T-helper 1 cell (primary cell): ENCODE data around the gene D2HGDH.

ENCODE experiments used
- DNase-seq, 5 donors: peaks; one replicate each; pipeline ENCODE4 v3.0.0-alpha.2; 2012 to 2020

D2HGDH gene

DNA sequence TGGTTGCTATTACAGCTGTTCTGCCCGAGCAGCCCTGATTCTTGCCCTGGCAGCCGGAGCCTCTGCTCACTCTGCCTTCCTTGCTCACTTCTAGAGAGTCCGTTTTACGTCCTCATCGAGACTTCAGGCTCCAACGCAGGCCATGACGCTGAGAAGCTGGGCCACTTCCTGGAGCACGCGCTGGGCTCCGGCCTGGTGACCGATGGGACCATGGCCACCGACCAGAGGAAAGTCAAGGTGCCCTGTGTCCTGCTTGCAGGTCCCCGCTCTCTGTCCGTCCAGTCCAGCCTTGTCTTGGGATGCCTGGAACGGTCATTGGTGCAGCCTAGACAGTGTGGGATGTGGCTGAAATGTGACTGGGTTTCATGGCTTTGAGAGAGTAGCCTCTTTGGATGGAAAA, 16.7 kb downstream of the D2HGDH start:
- DNase-seq, result no peak

DNA sequence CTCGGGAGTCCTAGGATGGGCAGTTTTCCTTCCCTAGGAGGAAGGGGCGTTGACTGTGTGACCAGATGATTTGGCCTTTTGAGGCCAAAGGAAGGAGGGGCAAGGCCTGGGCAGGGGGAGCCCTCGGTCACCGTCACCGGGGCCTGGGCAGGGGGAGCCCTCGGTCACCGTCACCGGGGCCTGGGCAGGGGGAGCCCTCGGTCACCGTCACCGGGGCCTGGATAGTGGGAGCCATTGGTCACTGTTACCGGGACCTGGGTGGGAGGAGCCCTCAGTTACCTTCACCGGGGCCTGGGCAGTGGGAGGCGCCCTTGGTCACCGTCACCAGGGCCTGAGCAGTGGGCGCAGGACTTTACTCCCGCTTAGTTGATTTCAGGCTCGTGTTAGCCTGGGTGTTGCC, 17.3 kb downstream of the D2HGDH start:
- no peak for DNase-seq

DNA sequence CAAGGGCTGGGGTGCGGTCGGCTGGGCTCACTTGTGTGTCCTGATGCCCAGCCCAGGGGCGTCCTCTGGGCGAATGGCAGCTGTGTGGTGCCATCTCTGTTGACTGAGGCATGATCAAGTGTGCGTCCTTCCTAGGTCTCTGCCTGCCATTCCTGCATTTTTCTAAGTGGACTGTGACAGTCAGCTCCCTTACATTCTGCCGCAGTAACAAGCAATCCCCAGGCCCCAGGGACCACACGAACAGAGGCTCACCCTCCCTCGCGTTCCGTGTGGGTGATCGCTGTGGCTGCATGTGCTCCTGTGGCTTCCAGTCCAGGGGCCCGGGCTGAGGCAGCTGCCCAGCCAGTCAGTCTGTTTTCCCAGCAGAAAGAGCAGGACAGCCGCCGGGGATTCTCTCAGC, 17.8 kb downstream of the D2HGDH start:
- no peak for DNase-seq

DNA sequence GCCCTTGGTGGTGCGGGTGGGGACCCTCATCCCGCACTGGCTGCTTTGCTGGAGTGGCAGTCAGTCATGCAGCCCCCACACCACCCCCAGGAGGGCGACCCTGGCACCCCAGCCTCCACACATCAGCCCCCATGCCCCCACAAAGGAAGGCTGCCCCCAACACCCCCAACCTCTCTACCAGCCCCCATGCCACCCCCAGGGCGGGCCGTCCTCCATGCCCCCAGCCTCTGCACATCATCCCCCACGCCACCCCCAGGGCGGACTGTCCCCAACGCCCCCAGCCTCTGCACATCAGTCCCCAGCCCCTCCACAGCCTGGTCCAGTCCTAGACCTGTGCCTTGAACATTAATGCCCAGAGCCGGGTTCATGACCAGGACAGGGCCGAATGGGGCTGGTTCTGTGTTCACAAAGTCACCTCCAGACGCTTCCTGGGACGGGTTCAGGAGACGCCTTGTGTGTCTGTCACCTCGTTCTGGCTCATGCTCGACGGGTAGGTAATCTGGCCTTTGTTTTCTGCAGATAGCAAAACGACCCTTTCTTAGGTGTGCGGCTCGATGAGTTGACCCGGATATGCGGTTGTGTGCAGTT, 18.4 kb downstream of the D2HGDH start:
- DNase-seq, result no peak

DNA sequence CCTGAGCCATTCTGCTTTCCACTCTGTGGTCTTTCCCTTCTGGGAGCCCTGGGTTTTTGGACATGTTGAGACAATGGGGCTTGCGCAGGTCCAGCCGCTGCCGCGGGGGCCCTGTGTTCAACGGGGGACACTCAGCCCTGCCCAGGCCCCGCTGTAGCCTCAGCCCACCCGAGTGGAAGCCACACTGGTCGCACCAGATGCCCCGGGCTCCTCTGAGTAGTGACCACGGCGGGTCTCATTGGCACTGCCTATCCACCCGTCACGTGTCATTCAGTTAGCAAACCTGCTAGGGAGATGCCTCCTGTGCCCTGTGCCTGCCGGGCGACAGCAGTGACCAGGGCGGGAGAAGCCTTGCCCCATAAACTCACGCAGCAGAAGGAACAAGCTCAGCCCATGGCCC, 19.1 kb downstream of the D2HGDH start:
- DNase-seq, result no peak

DNA sequence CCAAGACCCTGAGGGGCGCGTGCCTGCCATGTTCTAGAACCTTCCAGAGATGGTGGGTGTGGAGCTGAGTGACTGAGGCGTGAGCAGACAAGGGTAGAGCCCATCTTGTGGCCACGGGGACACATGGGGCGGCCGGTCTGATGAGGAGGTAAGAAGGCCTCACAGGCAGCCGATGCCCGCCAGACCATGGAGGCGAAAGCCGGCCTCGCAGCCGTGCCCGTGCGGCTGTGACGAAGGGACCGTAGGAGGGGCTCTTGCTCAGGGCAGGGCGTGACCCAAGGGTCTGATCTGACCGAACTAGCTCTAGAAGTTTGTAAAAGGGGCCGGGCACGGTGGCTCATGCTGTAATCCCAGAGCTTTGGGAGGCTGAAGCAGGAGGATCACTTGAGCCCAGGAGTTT, 19.6 kb downstream of the D2HGDH start:
- no peak for DNase-seq

DNA sequence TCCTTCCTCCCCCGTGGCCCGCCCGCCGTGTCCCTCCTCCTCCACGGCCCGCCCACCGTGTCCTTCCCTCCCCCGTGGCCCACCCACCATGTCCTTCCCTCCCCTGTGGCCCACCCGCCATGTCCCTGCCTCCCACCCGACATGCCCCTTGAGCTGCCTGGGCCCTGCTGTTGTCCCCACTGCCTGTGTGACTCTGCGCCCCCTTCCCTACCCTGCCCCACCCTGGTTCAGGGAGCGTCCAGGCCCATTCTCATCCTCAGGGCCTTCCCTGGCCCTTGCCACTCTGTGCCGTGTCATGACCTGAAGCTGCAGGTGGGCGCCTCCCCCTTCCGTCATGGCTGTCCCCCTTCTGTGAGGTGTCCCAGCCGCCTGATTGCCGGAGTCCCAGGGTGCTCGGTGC, 20.7 kb downstream of the D2HGDH start:
- DNase-seq, result no peak

DNA sequence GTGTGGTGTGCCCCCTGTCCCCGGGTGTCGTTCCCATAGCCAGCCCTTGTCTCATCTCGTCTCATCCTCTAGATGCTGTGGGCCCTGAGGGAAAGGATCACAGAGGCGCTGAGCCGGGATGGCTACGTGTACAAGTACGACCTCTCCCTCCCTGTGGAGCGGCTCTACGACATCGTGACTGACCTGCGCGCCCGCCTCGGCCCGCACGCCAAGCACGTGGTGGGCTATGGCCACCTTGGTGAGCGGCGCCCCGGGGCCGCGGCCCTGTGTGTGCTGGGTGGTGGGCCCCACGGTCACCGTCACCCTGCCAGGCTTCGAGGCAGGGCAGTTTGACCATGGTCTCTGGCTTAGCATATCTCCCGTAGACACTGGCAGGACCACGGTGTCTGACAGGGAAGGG, 21.3 kb downstream of the D2HGDH start:
- no peak for DNase-seq

DNA sequence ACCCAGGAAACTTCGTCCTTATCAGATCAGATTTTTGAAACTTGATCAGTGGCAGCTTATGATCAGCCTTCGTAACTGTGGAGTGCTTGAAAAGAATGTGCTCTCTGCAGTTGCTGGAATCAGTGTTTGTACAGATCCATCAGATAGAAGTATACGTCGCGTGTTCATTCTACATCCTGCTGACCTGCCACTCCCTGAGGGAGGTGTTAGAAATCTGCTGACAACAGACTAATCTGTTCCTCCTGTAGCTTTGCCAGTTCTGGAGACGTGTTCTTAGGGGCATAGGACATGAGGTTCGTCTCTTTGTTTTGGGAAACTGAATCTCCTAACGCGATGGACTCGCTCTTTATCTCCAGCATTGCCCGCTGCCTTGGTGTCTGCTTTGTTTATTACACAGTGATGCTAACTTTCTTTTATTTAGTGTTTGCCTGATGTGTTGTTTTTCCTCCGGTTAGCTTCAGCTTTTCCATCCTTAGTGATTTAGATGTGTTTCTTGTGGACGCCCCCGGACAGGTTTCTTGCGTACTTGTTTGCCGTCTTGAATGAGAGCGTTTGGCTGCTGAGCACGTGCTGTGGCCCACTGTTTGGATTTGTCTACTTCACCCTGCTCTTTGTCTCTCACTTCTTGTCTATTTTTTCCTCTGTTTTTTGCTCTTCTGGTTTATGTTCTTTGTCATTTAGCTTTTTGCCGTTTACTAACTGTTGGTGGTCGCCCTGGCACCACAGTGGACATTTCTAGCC, 24.8 kb downstream of the D2HGDH start:
- DNase-seq, result peak in 2 of 5 donors; percentile 1 to 36

DNA sequence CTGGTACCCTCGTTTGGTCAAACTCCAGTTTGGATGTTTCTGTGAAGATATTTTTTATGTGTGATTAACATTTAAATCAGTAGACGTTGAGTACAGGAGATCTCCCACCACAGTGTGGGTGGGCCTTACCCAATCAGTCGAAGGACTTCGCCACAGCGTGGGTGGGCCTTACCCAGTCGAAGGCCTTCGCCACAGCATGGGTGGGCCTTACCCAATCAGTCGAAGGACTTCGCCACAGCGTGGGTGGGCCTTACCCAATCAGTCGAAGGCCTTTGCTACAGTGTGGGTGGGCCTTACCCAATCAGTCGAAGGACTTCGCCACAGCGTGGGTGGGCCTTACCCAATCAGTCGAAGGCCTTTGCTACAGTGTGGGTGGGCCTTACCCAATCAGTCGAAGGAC, 25.5 kb downstream of the D2HGDH start:
- DNase-seq, result peak in 1 of 5 donors; percentile 0

DNA sequence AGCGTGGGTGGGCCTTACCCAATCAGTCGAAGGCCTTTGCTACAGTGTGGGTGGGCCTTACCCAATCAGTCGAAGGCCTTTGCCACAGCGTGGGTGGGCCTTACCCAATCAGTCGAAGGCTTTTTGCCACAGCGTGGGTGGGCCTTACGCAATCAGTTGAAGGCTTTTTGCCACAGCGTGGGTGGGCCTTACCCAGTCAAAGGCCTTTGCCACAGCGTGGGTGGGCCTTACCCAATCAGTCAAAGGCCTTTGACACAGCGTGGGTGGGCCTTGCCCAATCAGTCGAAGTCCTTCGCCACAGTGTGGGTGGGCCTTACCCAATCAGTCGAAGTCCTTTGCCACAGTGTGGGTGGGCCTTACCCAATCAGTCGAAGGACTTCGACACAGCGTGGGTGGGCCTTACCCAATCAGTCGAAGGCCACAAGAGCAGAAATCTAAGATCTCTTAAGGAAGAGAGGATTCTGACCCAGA, 25.9 kb downstream of the D2HGDH start:
- peak in 1 of 5 donors; percentile 6 for DNase-seq

DNA sequence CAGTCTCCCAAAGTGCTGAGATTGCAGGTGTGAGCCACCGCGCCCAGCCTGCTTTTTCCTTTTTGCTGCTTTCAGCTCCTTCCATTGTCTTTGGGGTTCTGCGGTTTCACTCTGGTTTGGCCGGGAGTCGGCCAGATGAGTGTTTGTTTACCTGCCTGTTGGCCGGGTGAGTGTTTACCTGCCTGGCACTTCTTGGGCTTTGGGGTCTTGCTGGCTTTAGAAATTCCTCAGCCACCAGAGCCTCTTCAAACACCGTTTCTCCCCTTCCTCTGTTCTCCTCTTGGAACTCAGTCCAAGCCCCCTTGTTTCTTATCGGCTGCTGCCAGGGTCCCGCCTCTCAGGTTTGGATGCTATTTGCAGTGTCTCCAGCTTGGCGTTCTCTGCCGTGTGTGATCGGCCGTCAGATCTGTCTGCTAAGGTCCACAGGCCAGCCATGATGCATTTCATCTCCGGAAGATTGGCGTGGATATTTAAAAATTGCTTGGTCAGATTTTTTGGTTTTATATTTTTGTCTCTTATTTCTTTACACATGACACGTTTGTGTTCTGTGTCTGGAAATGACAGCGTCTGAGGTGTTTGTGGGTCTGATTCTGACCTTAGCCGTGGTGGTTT, 28.0 kb downstream of the D2HGDH start:
- DNase-seq, result peak in 1 of 5 donors; percentile 17

DNA sequence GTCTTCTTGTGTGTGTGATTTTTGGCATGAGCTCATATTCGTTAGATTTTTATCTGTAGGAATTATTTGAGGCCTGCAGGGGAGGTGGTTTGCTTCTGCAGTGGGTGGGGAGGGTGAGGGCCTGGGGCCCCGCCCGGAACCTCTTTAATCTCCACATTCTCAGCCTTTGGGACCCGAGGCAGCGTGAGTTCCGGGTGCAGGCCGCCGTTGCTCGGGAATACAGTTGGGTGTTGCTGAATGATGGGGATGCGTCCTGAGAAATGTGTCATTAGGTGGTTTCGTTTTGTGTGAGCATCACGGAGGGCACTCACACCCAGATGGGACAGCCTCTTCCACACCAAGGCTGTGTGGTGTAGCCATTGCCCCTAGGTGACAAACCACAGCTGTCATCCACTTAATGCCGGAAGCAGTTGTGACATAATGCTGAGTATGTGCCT, 28.5 kb downstream of the D2HGDH start:
- DNase-seq, result peak; percentile 46 to 86 (median 62)

DNA sequence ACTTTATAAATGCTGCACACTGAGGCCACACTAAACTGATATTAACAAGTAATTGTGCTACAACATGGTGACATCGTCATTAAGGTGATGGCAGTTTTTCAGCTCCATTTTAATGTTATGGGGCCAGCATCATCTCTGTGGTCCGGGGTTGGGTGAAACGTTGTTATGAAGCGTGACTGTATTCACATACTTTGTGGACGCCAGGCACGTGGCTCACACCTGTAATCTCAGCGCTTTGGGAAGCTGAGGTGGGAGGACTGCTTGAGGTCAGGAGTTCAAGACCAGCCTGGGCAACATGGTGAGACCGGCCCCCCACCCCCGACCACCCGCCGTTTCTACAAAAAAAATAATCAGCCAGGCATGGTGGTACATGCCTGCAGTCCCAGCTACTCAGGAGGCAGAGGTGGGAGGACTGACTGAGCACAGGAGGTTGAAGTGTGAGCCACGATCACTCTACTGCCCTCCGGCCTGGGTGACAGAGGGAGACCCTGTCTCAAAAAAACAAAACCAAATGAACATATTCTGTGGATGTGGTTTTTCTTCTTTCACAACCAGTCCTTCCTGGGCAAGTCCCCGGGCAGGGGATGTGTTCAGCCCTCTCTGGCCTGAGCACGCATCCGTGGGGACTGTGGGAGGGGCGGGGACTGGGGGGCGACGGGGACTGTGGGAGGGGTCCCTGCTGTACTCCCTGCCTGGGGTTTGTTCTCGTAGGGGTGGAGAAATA, 29.3 kb downstream of the D2HGDH start:
- DNase-seq, result no peak

DNA sequence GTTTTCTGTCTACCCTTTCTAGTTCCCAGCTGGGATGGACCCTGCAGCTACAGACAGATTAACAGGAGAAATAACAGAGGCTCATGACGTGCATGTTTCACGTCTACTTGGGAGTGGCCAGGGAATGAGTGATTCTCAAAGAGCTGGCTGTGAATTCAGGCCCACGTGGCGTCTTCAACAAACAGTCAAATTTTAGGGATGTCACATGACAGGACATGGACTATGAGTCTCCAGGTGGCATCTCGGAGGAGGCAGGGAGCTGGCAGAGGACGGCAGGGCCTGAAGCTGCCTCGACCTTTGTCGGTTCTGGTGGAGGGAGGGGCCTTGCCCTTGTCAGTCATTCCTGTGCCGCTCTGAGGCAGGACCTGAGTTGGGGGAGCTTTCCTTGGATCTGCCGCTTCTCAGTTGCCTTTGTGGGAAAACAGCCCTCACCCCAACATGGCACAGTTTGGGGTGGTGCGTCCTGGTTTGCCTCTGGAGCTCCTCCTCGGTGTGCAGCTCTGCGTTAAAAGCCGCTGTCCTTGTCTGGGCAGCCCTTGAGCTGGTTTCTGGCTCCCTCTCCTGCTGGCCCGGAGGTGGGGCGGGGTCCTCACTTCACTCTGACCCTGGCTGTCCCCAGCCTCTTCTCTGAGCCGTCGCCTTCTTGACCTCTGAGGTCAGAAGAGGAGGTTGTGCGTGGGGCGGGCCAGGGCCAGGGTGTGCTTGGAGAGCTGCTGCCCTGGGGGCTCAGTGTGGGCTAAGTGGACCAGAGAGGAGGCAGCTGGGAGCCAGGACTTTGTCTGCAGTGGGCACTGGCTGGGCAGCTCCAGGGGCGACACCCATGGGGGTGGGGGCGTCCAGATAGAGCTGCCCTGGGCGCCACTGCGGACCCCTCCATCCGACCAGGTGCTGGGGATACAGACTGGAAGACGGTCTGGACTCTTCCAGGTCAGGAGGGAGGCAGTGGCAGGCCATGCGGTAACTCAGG, 30.1 kb downstream of the D2HGDH start:
- no peak for DNase-seq

DNA sequence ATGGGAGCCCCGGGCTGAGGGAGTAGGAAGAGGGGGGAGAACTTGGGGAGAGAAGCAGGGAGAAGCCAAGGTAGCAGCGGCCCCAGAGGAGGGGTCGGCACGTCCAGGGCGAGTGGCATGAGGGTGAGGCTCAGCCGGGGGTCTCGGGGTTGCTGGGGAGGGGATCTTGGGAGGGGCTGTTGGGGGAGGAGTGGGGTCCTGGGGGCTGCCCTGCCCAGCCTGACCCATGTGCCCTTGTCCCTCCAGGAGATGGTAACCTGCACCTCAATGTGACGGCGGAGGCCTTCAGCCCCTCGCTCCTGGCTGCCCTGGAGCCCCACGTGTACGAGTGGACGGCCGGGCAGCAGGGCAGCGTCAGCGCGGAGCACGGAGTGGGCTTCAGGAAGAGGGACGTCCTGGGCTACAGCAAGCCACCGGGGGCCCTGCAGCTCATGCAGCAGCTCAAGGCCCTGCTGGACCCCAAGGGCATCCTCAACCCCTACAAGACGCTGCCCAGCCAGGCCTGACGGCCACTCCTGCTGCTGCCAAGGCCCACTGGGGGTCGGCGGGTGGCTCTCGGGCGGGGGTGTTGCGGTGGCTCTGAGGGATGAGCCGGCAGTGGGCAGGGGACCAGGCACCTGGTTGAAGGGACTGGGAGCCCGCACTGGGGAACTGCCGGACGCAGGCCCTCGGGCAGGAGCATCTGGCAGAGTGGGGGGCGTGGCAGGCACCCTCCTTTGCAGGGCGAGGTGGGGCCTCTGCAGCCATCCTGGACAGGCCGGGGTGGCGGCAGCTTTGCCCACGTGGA, 33.2 kb downstream of the D2HGDH start:
- DNase-seq, result no peak

DNA sequence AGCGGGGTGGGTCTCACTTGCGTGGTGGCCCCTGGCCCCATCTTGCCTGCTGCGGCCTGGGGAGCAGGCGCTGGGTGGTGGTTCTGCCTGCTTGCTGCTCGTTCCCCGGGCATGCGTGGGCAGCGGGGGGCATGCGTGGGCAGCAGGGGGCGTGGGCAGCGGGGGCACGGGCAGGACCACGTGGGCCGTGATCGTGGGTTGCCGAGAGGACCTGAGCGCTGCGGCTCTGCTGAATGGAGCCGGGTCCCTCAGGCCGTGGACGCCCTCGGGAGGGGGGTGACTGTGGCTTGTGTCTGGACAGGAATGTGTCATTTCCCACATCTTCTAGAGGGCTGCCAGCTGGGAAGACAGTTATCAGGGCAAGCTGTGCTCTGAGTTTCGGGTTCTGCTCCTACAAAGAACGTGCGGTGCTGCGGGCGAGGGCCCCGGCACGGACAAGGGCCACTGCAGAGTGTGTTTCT, 33.9 kb downstream of the D2HGDH start:
- no peak for DNase-seq

DNA sequence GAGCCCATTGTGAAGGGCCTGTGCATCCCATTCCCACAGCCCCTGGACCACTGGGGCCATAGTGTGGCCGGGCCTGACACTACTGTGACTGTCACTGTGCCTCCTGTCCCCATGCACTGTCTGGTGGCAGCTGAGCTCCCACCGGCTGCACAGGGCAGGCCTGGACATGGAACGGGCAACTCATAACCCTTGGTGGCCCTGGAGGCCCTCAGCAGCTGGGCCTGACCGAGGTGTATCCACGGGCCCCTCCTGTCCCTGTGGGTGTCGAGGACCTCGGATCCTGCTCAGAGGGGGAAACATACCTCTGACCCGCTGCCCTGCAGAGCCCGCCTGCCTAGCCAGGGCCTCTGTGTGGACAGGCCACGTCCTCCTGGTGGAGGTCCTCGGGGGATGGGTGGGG, 34.4 kb downstream of the D2HGDH start:
- no peak for DNase-seq

DNA sequence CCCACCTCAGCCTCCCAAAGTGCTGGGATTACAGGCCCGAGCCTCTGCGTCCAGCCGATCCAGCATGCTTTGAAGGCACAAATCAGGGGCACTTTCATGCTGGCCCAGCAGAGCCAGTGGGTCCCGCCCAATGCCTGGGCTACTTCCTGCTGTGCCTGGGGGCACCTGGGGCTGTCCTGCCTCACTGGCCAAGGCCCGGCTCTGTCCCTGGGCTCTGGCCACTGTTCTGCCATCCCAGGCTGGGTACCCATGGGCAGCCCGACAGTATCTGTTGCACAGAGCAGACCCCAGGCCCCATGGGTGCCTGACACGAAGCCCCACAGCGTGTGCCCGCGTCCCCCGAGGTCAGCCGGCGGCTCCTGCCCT, 35.4 kb downstream of the D2HGDH start:
- DNase-seq, result no peak

DNA sequence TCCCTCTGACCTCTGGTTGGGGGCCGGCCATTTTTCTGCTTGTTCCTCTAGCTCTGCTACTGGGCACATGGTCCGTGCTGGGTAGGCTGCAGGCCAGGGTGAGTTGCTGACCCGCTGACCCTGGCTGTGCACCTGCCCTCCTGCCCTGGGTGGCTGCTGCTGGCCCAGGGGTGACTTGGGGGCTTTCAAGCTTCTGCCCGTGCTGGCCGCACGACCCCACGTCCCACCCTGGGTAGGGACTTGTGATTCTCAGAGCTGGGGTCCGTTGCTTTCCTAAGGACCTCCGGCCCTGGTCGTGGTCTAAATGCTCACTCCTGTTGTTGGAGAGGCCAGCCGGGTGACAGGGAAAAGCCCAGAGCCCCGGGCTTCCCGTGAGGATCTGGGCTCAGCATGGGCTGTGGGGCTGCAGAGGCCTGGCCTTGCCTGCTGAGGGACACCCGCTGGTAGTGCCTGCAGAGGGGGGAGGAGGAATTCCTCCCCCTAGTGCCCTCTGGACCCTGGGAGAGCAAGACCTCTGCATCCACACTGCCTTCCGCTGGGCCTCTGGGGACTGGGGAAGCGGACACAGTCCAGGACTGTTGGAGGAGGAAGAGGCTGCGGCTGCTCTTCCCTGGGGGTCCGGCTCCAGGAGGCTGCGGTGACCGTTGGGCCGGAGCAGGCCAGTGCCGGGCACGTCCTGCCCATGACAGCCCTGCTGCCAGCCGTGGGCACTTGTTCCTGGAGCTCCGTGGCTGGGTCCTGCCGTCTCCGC, 35.9 kb downstream of the D2HGDH start:
- DNase-seq, result no peak

DNA sequence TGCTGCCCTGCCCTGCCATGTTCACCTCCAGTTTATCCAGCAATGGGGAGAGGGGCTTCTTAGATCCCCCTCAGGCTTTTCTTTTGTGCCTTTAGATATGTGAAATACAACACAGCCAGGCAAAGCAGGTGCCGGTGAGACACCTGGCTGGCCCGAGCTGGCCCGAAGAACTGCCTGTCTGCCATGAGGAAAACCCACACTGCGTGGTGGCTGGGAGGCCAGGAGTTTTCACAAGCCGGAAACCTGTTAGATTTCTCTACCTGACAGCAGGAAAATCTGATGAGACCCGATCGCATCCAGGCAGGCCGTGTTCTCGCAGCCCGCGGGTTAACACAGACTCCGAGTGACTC, 36.5 kb downstream of the D2HGDH start:
- DNase-seq, result no peak
